GM21390 (cell line): ENCODE measurements around the gene STARD3NL.
A peak's percentile ranks its signal among the peaks of the same experiment; 100 is the strongest.

Source experiments
- ATAC-seq: cut with Tn5 transposase; IDR thresholded peaks from one replicate; pipeline ENCODE4 v1.9.1; 2021; ENCODE audit not compliant: unreplicated experiment

The STARD3NL gene

GRCh38 chr7:38182450-38182849 is 4.4 kb downstream of the STARD3NL start:
- no peak for ATAC-seq

GRCh38 chr7:38185395-38186307 is 7.6 kb downstream of the STARD3NL start:
- no peak for ATAC-seq

GRCh38 chr7:38186593-38187314 is 8.7 kb downstream of the STARD3NL start:
- no peak for ATAC-seq

- no peak for ATAC-seq
Observed at GRCh38 chr7:38187794-38188440, 9.9 kb downstream of the STARD3NL start.

- no peak for ATAC-seq
Observed at GRCh38 chr7:38189231-38189938, 11.3 kb downstream of the STARD3NL start.

- ATAC-seq = no peak
Observed at GRCh38 chr7:38190011-38190410, 12.0 kb downstream of the STARD3NL start.

GRCh38 chr7:38191791-38192190 is 13.7 kb downstream of the STARD3NL start:
- ATAC-seq = no peak

GRCh38 chr7:38192327-38192726 is 14.3 kb downstream of the STARD3NL start:
- no peak for ATAC-seq

GRCh38 chr7:38195804-38196595 is 18.0 kb downstream of the STARD3NL start:
- no peak for ATAC-seq

GRCh38 chr7:38198366-38198765 is 20.3 kb downstream of the STARD3NL start:
- no peak for ATAC-seq

GRCh38 chr7:38199154-38199553 is 21.1 kb downstream of the STARD3NL start:
- no peak for ATAC-seq

- ATAC-seq = no peak
Observed at GRCh38 chr7:38199782-38200181, 21.7 kb downstream of the STARD3NL start.

GRCh38 chr7:38206071-38206470 is 28.0 kb downstream of the STARD3NL start:
- ATAC-seq = no peak

- no peak for ATAC-seq
Observed at GRCh38 chr7:38207843-38208242, 29.8 kb downstream of the STARD3NL start.

- ATAC-seq = no peak
Observed at GRCh38 chr7:38211486-38211885, 33.4 kb downstream of the STARD3NL start.

- no peak for ATAC-seq
Observed at GRCh38 chr7:38211940-38212339, 33.9 kb downstream of the STARD3NL start.

- ATAC-seq = no peak
Observed at GRCh38 chr7:38215115-38215514, 37.1 kb downstream of the STARD3NL start.

- ATAC-seq = peak; percentile 95
Observed at GRCh38 chr7:38215735-38216670, 38.0 kb downstream of the STARD3NL start.

GRCh38 chr7:38217672-38218071 is 39.6 kb downstream of the STARD3NL start:
- ATAC-seq = no peak
